ENCODE results near the gene MORN4.

DNA sequence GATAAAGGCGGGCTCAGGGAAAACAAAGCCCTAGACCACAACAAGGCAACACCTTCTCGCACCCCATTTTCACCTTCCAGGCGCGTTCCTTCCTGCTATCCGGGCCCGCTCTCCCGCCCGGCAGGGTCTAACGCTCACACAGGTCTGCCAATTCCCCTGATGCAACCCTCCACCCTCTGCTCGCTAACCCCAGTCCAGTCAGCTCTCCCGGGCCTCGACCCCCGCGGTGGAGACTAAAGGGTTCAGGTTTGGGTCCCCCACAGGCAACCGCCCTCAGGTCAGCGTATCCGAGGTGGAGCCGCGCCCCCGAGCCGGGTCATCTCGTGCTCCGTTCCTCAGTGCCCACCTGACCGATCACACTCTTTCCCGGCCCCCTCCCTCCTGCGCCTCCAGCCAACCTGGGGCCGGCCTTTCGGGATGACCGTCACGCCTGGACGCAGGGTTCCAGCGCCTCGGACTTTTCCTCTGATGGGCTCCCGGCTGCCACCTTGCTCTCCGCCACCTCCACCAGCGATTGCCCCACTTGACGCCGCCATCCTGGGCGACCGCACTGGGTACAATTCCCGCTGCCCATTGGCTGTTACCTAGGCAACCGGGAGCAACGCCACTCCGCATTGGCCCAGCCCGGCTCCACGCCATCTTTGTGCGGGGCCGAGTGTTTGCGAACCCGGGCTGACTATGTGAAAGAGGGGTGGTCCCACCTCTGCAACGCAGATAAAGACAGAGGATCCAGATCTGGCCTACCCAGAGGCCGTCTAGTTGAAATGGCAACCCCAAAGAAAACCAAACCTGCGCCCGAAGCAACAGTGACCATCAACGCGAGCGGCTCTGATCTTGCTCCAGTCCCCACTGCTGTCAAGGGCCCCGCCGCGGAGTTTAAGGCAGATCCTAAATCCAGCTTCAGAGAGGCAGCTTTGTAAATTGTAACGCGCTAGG is at the start of gene MORN4:
- TF ChIP-seq, protein P1, sequence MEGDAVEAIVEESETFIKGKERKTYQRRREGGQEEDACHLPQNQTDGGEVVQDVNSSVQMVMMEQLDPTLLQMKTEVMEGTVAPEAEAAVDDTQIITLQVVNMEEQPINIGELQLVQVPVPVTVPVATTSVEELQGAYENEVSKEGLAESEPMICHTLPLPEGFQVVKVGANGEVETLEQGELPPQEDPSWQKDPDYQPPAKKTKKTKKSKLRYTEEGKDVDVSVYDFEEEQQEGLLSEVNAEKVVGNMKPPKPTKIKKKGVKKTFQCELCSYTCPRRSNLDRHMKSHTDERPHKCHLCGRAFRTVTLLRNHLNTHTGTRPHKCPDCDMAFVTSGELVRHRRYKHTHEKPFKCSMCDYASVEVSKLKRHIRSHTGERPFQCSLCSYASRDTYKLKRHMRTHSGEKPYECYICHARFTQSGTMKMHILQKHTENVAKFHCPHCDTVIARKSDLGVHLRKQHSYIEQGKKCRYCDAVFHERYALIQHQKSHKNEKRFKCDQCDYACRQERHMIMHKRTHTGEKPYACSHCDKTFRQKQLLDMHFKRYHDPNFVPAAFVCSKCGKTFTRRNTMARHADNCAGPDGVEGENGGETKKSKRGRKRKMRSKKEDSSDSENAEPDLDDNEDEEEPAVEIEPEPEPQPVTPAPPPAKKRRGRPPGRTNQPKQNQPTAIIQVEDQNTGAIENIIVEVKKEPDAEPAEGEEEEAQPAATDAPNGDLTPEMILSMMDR (conservative IDR thresholded peaks at IDR 0.05), result no peak
- TF ChIP-seq ZFX (IDR thresholded peaks at IDR 0.05), result peak; percentile 50

Data from C4-2B (cell line).